Mesenchymal stem cell (in vitro differentiated cells and primary cell): ENCODE data around the gene SDHAF2. TPM values are rescaled to one million over a fixed set of nuclear protein-coding genes. Genes with fewer than 3 reads are reported as not detected.

Experiments used
- small RNA-seq: library from polyadenylated mRNA; stranded (forward); fragments of <200 nt; extraction: miRNeasy Mini kit (QIAGEN cat#:217004); gene quantifications from one replicate; pipeline ENCODE3, GENCODE V24; 2013; ENCODE audit warnings: low read depth

Gene SDHAF2

Small RNAs within 50 kb of the gene (small RNA-seq; reads per million reads assigned to genes)
- not detected for gene RN7SL23P
